Measurements from ENCODE around the gene ATP5F1E. TPM values are rescaled to one million over a fixed set of nuclear protein-coding genes. Genes with fewer than 3 reads are reported as not detected.

Gene ATP5F1E
- total RNA-seq, 1 donor from 2014 or later: 102 TPM

GRCh38 chr20:58982406-58983114 lies 49.6 kb downstream of the ATP5F1E start:
- Mint-ChIP-seq H3K4me1 (ENCODE audit: unreplicated experiment) (peaks cover 20% of the 10 kb centered on the region), H3K4me3 (ENCODE audit: unreplicated experiment) (peak overlapping the region; percentile 87), H3K27ac (ENCODE audit: unreplicated experiment) (peak overlapping the region; percentile 76), H3K9me3 (ENCODE audit: unreplicated experiment) (no peaks in the 10 kb centered on the region), H3K36me3 (ENCODE audit: low read depth, unreplicated experiment) (peaks cover 15% of the 10 kb centered on the region), H3K27me3 (ENCODE audit: unreplicated experiment) (peaks cover 10% of the 10 kb centered on the region)
- no peak for TF ChIP-seq CTCF (IDR thresholded peaks at IDR 0.05; ENCODE audit: unreplicated experiment)
- no peak for DNase-seq (ENCODE audit: low spot score)

- no peak for DNase-seq (ENCODE audit: low spot score)
Measured at GRCh38 chr20:58981628-58982364, 50.3 kb downstream of the ATP5F1E start.

DNA sequence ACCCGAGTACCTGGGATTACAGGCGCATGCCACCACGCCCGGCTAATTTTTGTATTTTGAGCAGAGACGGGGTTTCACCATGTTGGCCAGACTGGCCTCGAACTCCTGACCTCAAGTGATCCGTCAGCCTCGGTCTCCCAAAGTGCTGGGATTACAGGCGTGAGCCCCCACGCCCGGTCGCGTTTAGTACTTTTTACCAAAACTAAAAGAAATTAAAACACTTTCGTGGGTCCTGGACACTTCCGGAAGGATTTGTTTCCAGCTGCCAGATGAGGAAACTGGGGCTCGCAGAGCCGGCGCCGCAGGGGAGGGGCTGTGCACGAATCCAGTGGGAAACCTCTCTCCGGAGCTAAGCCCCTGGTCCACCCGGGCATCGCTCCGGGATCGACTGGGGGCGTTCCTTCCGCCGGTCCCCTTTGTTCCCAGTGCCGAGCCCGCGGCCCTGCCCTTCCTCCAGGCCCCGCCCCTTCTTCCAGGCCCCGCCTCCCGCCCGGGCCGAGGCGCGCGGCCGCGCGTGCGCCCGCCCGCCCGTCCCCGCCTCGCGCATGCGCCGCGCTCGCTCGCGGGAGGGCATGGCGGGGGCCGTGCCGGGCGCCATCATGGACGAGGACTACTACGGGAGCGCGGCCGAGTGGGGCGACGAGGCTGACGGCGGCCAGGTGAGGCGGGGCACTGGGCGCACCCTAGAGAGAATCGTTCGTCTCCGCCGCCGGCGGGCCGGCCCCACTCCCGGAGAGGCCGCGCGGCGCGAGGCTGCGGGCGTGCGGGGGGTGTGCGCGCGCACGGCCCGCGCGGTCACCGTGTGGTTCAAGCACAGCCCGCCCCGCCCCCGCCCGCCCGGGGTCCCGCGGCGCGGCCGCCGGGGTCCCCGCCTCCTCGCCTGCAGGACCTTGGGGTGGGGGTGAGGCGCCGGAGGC lies 51.2 kb downstream of the ATP5F1E start, which contains the start of gene NELFCD:
Gene NELFCD (plus strand): TSS at position 546 of the 917 bp plus-strand sequence. CDS start 54 bp downstream, at position 600.
- peak within 1 kb of the TSS; percentile 91 for H3K4me3 Mint-ChIP-seq (ENCODE audit: unreplicated experiment)
- H3K36me3 Mint-ChIP-seq (ENCODE audit: low read depth, unreplicated experiment): peaks cover 5% of the 10 kb centered on the region
- no peak for TF ChIP-seq CTCF (IDR thresholded peaks at IDR 0.05; ENCODE audit: unreplicated experiment)
- peak within 1 kb of the TSS; percentile 13 for H3K27ac Mint-ChIP-seq (ENCODE audit: unreplicated experiment)
- H3K4me1 Mint-ChIP-seq (ENCODE audit: unreplicated experiment): peaks cover 20% of the 10 kb centered on the region
- H3K27me3 Mint-ChIP-seq (ENCODE audit: unreplicated experiment): peaks cover 10% of the 10 kb centered on the region
- peaks cover 4% of the 10 kb centered on the region for H3K9me3 Mint-ChIP-seq (ENCODE audit: unreplicated experiment)
- peak; percentile 96 for DNase-seq (ENCODE audit: low spot score)

More at GRCh38 chr20:58981628-58982364, 50.3 kb downstream of the ATP5F1E start:
- H3K27me3 Mint-ChIP-seq (ENCODE audit: unreplicated experiment): peaks cover 10% of the 10 kb centered on the region
- no peak for TF ChIP-seq CTCF (IDR thresholded peaks at IDR 0.05; ENCODE audit: unreplicated experiment)
- H3K4me3 Mint-ChIP-seq (ENCODE audit: unreplicated experiment): peak overlapping the region; percentile 91
- H3K27ac Mint-ChIP-seq (ENCODE audit: unreplicated experiment): peak overlapping the region; percentile 13
- peaks cover 10% of the 10 kb centered on the region for H3K36me3 Mint-ChIP-seq (ENCODE audit: low read depth, unreplicated experiment)
- H3K9me3 Mint-ChIP-seq (ENCODE audit: unreplicated experiment): peaks cover under 1% of the 10 kb centered on the region
- H3K4me1 Mint-ChIP-seq (ENCODE audit: unreplicated experiment): peaks cover 20% of the 10 kb centered on the region

DNA sequence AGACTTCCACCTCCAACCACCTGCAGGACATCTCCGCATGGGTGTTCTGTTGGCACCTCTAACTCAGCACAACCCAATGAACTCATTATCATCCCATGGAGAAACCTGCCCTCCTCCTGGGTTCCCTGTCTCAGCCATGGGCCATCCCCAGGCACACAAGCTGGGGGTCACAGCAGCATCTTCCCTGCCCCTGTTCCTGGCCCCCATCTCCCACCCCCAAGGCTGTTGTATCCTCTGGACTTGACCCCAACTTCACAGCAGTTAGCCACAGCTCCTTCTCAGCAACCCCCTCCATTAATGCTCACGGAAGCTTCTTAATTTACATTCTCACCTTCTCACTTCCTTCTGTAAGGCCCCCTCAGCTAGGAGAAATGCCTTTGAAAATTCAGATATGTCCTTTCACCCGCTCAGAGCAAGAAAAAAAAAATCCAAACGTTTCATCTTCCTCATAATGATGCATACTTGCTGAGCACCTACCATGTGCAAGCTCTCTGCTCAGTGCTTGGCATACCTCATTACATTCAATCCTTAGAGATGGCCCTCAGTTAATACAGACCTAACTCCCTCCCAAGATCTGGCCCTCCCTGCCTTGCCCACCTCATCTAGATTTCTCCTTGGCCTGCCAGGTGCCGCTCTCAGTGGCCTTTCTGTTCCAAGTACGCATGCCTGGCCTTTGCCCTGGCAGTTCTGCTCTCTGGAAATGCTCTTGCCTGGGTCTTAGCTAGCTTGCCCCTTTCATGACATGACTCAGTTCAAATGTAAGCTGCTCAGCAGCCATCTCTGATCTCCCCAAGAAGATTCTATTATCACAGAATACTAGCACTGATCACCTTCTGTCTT lies 53.6 kb downstream of the ATP5F1E start:
- H3K36me3 Mint-ChIP-seq (ENCODE audit: low read depth, unreplicated experiment): peaks cover 5% of the 10 kb centered on the region
- peaks cover 9% of the 10 kb centered on the region for H3K27me3 Mint-ChIP-seq (ENCODE audit: unreplicated experiment)
- peaks cover 10% of the 10 kb centered on the region for H3K4me1 Mint-ChIP-seq (ENCODE audit: unreplicated experiment)
- TF ChIP-seq CTCF (IDR thresholded peaks at IDR 0.05; ENCODE audit: unreplicated experiment): no peak
- no peak overlapping the region for H3K27ac Mint-ChIP-seq (ENCODE audit: unreplicated experiment)
- H3K4me3 Mint-ChIP-seq (ENCODE audit: unreplicated experiment): no peak overlapping the region
- DNase-seq (ENCODE audit: low spot score): no peak
- H3K9me3 Mint-ChIP-seq (ENCODE audit: unreplicated experiment): peaks cover 4% of the 10 kb centered on the region
